Cardiac septum (tissue), 1 donor: Measurements from ENCODE around the gene CCDC181. TPM values are rescaled to one million over a fixed set of nuclear protein-coding genes. Genes with fewer than 3 reads are reported as not detected.

ENCODE experiments used
- DNase-seq: peaks from one replicate; pipeline ENCODE4 v3.0.0-alpha.2; 2020; ENCODE audit warnings: low spot score
- intact Hi-C: fragments of 100-400 bp; cut with DNase I; formaldehyde crosslinking; loops from one replicate; pipeline ENCODE4 v1.14.0; 2022
- long read RNA-seq: library from polyadenylated mRNA; unstranded; transcript quantifications from one replicate; pipeline ENCODE4 v2.0.0, GENCODE V29; 2021
- total RNA-seq: library from RNA; stranded (reverse); fragmentation: NEBNext Ultra II Directional; extraction: Animal tissue kit (Norgen Biotek cat#: 25700); gene quantifications from one replicate; pipeline ENCODE4 v1.2.1, GENCODE V29; 2021
- donor health status: DM: no; HTN: no; CAD: no.

Gene CCDC181
- total RNA-seq: 1.2 TPM
- long read RNA-seq, partial matches to known transcripts: 1 of 2 reads
- long read RNA-seq, other reads (novel, unspliced or antisense): 0 of 2 reads

DNA sequence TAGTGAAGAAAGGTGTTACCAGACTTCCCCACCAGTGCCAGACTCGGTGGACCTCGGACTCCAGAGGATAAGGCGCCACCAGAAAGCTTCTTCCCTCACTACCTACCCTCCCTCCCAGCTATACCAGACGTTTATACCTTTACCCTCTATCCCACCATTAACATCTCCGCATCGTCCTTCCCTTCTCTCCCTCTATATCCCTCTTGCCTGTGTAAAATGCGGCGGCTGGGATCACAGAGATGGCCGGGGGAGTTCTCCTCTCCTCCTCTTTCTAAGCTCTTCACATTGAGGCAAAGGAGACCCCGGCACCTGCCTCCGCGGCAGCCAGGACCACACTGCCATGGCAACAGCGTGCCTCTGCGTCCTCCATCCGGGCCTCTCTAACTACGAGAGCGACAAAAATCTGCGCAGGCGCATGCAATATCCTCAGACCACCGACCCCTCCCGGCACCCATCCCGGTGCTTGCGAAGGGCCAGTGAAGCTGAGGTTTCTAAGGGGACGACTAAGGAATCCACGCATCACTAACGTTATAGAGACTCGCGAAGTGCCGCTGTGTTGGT, at the start of gene CCDC181:
Gene CCDC181 (minus strand): TSS at position 394 of the 561 bp plus-strand sequence. CDS start 2,547 bp downstream, outside the sequence.
- intact Hi-C loops: no loop called here
- peak; percentile 76 for DNase-seq

DNA sequence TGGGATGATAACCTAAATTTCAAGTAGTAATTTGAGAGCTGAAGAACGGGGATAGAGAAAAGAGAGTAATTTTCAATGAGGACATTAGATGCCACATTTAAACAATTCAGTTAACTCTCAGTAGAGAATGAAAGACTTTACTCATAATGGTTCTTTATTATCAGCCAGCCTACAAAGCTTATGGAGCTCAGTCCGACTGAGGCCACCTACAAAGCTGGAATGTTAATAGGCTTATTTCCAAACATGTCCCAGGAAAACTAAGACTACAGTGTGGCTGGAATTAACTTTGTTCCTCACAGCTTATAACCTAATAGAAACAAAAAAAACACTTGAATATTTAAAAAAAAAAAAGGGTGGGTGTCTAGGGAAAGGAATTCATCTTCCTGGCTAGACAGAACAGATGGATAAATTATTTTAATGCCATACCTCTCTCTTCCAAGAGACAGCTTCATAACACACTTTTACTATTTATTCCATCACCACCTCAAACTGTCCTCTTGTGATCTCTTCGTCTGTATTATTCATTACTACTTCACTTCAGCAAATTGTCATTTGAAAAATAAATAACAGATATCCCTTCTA, 48.6 kb upstream of the CCDC181 start:
- intact Hi-C loops: no loop called here
- no peak for DNase-seq

DNA sequence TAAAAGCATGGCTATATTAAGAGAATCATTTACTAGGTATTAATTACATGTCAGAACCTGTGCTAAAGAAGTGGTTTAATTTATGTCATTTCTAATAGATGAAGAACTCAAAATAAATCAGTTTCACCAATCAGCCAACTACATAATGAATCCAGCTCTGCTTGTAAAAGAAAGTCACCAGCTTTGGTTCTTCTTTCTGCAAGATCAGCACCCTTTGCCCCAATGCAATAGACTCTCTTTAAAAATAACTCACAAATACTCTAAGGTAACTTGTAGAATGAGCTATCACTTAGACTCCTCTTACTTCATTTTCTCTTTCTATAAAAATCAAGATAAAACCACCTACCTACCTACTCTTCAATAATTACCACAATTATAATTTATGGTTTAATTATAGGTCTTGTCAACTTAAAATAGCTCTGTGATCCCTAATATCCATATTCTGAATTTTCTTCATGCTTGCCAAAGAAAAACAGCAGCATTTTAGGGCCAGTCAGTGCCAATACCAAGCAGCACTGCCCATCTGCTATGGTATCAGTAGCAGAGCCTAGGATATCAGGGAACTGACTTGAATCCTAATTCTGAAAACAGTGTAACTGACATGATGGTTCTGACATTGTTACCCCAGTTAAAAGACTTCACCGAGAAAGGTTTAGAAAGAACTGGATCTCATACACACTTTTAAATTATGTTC, 47.2 kb upstream of the CCDC181 start:
- DNase-seq: no peak
- intact Hi-C loops: no loop called here

DNA sequence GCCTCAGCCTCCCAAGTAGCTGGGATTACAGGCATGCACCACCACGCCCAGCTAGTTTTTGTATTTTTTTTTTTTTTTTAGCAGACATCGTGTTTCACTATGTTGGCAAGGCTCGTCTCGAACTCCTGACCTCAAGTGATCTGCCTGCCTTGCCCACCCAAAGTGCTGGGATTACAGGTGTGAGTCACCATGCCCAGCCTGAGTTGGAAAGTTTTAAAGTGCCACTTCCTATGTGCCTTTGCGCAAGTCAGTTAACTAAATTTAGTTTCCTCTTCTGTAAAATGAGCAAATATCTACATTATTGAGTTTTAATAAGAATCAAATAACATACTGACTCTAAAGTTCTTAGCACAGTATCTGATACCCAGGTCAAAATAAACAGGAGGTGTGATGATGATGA, 46.1 kb upstream of the CCDC181 start:
- intact Hi-C loops: no loop called here
- no peak for DNase-seq

DNA sequence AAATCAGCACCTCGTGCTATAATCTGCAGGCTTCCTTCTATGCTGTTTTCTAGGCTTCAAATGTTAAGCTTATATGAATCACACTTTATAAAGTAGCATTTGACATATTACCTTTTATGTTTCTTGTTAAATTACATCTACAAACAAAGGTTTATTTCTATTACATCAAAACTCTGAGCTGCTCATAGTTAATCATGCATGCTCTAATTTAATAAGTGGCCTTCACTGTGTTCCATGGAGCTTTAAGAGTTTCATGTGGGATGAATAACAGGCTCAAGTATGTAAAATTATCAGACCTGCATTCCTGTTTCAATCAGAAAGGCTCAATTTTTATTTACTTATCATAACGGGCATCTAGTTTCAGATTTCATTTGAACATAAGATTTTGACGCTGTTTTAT, 45.5 kb upstream of the CCDC181 start:
- no peak for DNase-seq
- intact Hi-C loops: no loop called here

DNA sequence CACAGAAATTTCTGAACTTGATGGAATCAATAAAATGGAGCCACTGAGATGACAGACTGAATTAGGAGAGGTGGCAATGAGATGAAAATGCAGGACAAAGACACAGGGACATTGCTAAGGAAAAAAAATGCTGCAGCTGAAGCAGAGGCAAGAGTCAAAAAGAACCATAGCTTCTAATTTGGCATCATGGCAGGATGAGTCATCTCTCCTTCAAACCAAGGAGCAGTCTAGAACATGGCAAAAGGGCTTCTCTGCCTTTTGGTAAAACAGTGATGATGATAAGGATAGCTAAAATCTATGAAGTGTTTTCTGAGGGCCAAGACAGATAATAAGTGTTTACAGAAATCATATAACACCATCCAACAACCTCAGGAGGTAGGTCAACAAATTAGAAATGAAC, 41.7 kb upstream of the CCDC181 start:
- no peak for DNase-seq
- intact Hi-C loops: loop anchor here (5.0 kb wide), 1 partner anchor 78 kb away; no protein-coding TSS in a partner anchor

DNA sequence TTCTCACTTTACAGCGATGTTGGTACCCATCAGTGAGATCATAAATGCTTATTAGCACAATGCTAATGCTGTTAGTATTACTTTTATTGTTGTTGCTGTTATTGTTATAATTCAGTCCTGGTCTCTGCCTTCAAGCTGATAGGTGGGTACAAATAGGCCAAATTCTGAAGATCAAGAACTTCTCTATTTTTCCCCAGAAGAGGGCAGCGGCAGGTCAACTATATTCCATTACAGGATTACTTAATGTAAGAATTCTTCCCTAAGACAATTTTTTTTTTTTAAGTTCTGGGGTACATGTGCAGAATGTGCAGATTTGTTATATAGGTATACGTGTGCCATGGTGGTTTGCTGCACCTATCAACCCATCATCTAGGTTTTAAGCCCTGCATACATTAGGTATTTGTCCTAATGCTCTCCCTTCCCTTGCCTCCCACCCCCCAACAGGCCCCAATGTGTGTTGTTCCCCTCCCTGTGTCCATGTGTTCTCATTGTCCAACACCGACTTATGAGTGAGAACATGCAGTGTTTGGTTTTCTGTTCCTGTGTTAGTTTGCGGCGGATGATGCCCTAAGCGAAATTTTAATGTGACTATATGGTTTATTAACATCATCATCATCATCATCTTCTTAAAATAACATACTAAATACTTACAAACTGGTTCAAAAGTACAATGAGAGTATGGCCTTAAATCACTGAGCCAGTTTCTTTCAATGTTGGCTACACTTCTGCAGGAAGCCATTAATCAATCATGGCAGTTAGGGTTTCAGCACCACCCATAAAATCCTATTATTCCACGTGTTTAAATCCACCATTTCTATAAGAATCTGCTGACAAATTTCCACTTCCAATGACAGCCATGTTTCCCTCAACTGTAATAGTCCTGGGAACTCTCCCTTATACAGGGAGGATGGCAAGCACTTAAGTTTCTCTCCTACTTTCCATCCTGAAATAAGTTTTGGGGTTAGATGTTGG, 39.3 kb upstream of the CCDC181 start:
- intact Hi-C loops: loop anchor here (5.0 kb wide), 1 partner anchor 81 kb away; no protein-coding TSS in a partner anchor
- no peak for DNase-seq

DNA sequence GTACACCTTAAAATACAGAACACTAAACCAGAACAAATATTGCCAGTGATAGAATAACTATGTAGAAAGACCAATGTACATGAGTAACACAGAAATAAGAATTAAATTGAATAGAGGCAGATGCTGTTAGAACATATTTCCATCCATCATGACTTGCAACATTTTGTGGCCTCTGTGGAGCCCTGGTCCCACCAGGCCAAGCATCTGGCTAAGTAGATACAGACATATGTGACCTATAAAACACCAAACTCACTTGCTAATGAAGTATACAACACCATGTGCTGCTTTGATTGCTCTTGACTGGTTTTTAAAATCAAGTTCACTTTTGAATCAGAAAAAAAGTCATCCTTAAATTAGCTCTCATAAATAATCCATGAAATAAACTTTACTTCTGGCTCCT, 38.0 kb upstream of the CCDC181 start:
- intact Hi-C loops: loop anchor here (5.0 kb wide), 1 partner anchor 82 kb away; no protein-coding TSS in a partner anchor
- DNase-seq: no peak

DNA sequence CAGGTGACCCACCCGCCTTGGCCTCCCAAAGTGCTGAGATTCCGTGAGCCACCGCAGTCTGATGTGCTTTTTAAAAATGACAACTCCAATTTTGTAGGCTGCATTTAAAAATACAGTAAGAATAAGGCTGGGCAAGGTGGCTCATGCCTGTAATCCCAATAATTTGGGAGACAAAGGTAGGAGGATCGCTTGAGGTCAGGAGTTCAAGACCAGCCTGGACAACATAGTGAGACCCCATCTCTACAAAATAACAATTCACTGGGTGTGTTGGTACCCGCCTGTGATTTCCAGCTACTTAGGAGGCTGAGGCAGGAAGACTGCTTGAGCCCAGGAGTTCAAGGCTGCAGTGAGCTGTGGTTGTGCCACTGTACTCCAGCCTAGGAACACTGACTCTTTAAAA, 35.1 kb upstream of the CCDC181 start:
- intact Hi-C loops: no loop called here
- DNase-seq: no peak

DNA sequence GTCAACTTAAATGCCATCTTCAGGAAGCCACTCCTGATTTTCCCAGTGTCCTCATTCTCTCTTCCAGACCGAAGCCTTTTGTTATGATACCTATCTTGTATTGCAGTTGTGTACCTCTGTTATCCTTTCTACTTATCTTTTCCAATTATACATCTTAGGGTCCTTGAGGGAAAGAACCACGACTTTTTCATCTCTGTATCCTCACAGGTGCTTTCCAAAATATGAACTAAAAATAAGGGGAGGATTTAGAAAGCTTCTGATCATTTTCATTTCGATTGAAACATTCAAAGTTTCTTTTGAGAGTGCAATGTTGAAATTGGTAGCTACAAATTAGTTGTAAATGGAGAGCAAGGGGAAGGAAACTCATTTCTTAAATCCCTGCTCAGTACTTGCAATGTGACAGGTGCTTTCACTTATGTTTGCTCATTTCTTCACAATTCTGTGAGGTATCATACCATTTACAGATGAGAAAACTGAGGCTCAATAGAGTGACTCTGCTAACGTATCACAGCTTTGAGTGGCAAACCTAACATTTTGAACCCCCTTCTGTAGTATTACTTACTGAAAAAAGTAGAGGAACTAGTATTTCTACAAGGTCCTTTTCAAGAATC, 34.2 kb upstream of the CCDC181 start:
- DNase-seq: no peak
- intact Hi-C loops: no loop called here

DNA sequence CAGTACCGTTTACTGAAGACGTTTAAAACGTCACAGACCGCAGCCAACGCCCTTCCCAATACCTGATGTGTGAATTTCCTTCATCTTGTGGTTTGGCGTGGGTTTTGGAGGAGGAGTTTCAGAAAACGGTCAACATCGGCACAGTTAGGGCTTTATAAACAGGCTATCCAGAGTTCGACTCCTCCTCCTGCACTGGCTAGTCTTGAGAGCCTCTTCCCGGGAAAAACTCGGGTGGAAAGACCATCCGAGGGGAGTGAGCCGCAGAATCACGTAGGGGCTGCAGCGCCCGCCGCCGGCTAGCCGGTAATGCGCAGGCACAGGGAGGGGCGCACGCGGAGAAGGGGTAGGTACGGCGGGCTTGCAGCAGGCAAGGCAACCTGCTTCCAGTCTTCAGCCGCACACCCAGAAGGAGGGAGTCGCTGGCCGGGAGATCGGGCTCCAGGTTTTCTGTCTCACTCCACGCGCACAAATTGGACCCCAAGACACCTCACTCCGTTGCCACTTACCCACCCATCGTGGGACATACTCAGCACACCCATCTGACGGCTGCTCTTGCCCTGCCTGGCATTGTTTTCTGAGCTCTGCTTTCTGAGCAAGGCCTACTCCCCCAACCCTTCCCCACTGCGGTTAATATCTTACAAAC, 33.0 kb upstream of the CCDC181 start:
- no peak for DNase-seq
- intact Hi-C loops: no loop called here

DNA sequence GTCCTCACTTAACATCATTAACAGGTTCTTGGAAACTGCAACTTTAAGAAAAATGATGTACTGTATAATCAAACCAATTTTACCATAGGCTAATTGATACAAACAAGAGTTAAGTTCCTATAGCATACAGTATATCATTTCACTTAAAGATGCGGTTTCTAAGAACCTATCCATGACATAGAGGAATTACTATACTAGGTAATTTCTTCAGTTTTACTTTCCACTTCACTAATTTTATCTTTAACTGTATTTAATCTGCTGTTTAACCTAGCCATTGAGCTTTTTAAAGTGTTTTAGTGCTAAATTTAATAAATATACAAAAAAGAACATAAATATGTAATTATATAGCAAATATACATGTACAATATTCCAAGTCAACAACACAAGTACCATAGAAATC, 30.2 kb upstream of the CCDC181 start:
- DNase-seq: no peak
- intact Hi-C loops: no loop called here

DNA sequence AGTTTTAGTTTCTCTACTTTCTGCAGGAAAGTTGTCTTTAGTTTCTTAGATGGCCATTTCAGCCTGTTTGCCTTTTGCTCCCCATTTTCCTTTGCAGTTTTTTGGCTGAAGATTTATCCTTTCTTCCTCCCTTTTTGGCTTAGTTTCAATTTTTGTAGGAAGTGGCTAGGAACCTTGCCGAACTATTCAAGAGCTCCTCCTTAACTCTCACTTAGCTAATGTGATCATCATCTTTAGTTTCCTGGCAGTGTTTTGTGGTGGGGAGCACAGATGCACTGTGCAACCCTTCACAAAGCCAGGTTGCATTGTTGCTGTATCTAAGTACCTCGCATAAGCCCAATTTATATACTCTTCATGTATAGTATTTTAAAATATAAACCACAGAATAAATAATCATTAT, 28.8 kb upstream of the CCDC181 start:
- intact Hi-C loops: no loop called here
- no peak for DNase-seq

DNA sequence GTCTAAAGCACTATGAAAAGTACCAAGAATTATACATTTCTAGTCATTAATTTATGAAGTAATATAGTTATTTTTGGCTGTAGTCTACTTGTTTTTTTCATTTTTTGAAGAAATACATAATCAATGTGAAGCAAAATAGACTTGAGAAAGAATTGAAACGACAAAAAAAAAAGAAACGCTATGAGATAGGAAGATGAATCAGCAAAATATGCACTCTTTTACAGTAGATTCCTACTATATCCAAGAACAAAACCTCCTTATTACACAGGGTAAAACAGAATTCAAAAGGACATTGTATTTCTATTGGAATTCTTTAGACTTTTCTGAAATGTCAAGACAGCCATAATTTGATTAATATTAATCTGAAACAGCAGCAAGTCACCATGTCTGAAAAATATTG, 25.6 kb upstream of the CCDC181 start:
- intact Hi-C loops: no loop called here
- DNase-seq: no peak

DNA sequence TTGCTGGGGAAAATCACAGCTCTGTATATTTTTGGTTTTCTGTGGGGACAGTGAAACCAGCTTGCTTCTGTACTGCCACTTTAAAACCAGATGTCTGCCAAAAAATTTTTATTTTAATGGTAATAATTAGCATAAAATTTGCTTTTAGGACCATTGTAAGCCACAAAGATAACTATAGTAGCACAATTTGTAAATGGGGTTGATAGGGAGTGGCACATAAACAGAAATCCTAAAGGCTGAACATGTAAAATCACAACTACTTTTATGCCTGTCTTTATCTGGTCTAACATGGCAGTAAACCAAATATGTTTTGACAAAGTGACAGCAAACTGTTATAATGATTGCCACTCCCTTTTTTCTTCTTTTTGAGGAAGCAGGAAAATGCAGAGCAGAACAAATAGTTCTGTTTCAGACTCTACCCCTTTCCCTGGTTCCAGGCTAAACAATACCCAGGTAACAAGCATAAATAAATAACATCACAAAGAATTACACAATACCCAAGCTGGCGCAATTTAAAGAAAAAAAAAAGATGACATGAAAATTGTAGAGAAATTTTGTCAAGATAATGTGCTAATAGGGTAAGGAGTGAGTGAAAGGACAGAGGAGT, 24.0 kb upstream of the CCDC181 start:
- DNase-seq: no peak
- intact Hi-C loops: no loop called here

DNA sequence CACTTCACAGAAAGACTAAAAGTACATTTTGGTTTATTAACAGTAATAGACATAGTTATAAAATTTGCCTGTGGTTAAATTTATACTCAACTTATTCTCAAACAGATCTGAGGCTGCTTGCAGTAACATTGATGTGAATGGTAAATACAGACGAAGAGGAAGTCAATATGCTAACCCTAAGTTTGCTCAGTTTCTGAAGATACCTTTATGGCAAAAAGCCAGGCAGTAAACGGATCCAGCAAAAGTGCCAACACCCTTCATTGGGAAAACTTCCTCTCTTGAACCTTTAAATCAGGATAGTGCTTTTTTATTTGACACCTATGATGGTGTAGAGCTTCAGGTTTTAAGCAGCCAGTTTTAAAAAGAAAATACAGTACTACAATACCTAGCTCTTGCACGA, 16.6 kb upstream of the CCDC181 start:
- intact Hi-C loops: no loop called here
- no peak for DNase-seq

DNA sequence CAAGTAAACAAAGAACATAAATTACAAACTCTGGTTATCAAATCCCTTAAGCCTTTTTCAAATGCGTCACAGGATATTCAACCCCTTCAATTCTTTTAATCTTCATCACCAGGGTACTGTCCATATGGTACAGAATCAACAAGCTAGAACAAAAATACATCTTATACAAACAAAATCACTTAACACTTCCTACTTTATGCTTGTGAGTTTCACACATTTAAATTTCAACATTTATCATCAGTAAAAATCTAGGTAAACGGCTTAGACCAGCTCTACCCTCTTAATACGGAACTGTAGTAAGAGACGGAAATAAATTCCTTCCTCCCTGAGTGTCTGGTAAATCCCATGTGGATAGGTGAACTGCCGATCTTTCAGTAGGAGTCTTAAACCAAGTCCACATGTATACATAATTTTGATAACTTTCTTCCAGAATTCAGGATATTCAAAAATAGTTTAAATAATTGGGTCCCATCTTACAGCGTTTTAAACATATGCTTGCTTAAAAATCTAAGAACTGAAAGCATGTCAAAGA, 1.0 kb downstream of the CCDC181 start:
- intact Hi-C loops: no loop called here
- DNase-seq: no peak

DNA sequence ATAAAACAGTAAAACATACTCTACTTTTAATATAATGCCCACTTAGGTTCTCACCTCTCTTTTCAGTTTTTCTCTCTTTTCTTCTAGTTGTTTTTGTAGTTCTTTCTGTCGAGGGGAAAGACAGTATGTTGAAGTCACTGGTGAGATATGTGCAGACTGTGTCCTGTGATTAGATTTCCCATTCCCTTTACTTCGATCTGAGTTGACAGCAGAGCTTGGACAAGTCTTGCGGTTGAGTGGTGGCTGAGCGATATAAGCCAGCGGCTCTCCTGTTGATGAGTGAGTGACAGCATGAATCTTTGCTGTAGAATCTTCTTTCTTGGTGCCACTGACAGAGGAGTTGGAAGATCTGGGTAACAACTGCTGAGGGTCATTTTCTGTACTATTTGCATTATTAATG, 6.0 kb downstream of the CCDC181 start:
- intact Hi-C loops: no loop called here
- no peak for DNase-seq
